HG02798 (cell line): ENCODE data around the gene CACNB4.
A peak's percentile ranks its signal among the peaks of the same experiment; 100 is the strongest.
"Not testable (repeated sequence)": the region's sequence is repeated elsewhere in the genome, so short reads cannot be mapped to it uniquely, and the experiment has no call there.

Experiments
- ATAC-seq: cut with Tn5 transposase; IDR thresholded peaks from one replicate; pipeline ENCODE4 v1.9.1; 2021; ENCODE audit warnings: mild to moderate bottlenecking; ENCODE audit not compliant: unreplicated experiment, poor library complexity

CACNB4 gene

GRCh38 chr2:152090726-152091125 lies 8.1 kb downstream of the CACNB4 start:
- not testable (repeated sequence) for ATAC-seq

- no peak for ATAC-seq
Observed at GRCh38 chr2:152089238-152089637, 9.6 kb downstream of the CACNB4 start.

DNA sequence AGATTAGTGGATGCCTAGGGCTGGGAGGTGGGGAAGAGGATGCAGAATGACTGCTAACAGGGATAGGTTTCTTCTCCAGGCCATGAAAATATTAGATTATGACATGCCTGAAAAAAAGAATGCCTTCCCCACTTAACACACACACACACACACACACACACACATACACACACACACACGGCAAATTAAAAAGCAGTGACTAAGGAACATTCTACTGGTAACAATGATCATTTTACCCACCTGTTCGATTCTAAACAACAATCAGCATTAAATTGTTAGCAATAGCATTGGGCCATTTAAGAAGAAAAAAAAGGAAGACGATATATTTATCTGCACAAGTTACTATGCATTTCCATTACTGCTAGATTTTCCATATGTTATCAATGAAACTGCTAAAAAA lies 10.8 kb downstream of the CACNB4 start:
- ATAC-seq, result no peak

DNA sequence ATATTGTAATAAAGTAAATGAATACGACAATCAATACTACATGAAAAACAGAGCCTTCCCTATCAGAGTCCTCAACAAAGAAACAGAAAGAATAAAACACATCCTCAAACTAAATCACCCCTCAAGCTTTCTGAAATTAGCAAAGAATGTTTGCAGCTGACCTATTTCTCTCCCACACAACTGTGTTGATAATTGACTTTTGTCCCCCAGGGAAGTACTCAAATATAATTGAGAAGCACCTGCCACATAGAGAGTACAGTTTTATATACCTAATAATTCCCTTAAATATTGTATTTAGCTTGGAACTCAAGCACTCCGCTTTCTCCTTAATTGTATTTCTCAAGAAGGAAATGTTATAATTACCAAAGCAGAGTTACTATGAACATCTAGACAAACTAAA lies 12.6 kb downstream of the CACNB4 start:
- ATAC-seq, result no peak

GRCh38 chr2:152084076-152084475 lies 14.8 kb downstream of the CACNB4 start:
- no peak for ATAC-seq

DNA sequence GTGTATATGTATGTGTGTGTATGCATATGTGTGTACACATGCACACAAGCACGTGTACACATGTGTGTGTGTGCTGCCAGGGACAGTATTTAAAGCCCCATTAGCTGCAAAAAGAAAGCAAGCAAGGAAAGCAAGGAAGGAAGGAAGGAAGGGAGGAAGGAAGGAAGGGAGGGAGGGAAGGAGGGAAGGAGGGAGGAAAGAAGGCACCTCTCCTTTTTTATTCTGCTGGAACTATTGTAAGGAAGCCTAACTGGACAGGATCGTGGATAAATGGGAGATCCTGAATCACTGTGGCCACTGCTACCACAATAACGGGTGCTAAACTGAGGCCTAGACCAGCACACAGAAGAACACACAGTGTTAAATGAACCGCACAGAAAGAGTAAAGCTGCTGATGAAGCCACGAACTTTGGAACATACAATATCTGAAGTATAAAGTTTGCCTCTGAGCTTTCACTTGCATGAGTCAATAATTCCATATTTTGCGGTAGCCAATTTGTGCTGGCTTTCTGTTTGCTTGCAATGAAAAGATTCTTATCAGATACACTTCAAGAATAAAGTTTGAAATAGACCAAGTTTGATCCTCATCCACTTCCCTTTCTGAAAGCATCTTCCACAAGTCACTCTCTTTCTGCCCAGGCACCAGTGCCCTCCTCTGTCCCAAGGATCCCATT lies 15.5 kb downstream of the CACNB4 start:
- ATAC-seq, result no peak

DNA sequence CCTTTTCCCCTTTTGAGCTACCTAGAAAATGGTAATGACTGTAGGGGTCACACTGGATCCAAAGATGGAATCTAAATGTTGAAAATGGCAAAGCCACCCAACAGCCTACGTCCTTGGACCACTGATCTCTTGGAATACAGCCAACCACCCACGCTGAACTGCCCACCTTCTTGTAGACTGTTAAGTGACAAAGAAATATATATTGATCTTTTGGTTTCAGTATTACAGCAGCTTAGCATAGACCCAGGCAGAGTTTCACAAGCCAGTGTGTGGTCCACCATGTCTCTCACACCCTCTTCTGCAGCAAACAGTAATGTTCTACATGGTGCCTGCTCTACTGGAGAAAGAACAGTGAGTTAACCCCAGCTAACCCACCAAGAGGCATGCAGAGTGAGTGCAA lies 20.2 kb downstream of the CACNB4 start:
- ATAC-seq, result peak; percentile 87

- ATAC-seq, result no peak
Observed at GRCh38 chr2:152078023-152078422, 20.8 kb downstream of the CACNB4 start.

DNA sequence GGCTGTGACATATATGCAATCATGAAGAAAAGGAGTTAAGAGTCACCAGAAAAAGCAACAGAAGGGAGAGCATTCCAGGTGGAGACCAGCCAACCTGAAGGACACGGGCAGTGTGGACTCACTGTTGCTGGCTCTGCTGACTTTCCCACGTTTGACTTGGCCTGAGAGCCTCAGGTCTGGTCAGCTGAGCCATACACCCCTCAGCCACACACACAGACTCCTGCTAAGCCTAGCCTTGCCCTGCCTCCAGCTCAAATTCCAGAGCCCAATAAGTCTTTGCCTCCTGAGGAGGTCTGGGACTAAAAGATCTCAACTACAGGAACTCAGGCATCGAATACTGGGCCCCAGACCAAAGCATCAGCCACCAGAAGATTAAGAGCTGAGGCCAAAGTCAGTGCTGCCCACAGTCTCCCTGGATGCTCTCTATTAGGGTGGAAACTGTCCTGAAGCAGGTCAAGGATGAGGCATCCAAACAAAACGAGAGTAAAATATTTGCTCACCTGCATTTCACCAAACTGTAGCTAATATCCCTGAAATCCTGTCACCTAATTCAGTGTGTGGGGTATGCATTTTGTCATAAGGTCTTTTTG lies 23.3 kb downstream of the CACNB4 start:
- no peak for ATAC-seq

- no peak for ATAC-seq
Observed at GRCh38 chr2:152072011-152072410, 26.8 kb downstream of the CACNB4 start.

GRCh38 chr2:152071518-152071917 lies 27.3 kb downstream of the CACNB4 start:
- no peak for ATAC-seq

GRCh38 chr2:152071092-152071491 lies 27.8 kb downstream of the CACNB4 start:
- ATAC-seq, result peak; percentile 59

- ATAC-seq, result no peak
Observed at GRCh38 chr2:152068226-152068625, 30.6 kb downstream of the CACNB4 start.

DNA sequence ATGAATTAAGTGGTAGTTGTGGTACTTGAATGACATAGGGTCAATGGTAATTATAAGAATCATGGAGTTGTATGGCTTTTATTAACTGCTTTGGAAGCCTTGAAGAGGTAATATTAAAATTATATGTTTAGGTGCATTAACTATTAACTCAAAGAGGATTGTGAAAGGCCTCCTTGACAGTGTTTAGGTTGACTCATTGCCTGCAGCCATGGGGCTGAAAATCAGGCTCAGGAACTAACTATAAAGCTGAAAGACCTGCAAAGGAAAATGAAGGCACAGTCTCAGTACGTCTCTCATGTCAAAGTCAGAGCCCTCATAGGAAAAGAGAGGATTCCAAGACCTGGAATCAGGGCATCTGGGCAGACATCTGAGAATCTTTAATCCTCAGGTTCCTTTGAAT lies 31.0 kb downstream of the CACNB4 start:
- ATAC-seq, result no peak

DNA sequence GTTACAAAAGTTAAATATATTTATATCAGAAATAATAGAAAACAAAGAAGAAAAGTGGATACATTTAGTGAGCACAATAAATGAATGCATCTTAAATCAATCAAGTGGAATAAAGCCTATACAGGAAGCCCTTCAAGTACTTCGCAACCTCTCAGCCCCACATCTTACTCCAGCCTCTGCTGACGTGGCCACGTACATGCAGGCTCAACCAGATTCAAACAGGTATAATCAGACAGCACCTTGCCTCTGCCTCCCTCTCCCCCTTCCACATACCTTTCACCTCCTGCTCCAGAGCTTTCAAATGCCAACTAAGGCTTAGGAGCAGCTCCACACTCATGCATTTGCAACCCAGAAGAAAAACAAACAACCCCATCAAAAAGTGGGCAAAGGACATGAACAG lies 32.9 kb downstream of the CACNB4 start:
- no peak for ATAC-seq

- ATAC-seq, result no peak
Observed at GRCh38 chr2:152064001-152064400, 34.8 kb downstream of the CACNB4 start.

- ATAC-seq, result no peak
Observed at GRCh38 chr2:152063325-152063924, 35.4 kb downstream of the CACNB4 start.

GRCh38 chr2:152062125-152063091 lies 36.4 kb downstream of the CACNB4 start:
- peak; percentile 84 for ATAC-seq

DNA sequence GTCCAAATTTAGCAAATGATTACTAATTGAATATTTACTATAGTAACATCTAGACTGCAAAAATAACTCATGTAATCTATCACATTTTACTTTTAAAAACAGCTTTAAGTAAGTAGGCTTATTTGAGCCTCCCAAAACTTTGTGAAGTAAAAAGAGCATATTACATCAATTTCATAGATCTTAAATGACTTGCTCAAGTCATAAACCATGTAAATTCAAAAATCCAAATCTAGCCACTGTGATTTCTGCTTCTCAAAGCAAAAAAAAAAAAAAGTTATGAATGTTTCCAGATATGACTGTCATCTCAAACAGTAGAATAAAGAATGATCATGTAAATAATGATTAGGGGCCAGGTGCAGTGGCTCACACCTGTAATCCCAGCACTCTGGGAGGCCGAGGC lies 37.5 kb downstream of the CACNB4 start:
- ATAC-seq, result no peak

DNA sequence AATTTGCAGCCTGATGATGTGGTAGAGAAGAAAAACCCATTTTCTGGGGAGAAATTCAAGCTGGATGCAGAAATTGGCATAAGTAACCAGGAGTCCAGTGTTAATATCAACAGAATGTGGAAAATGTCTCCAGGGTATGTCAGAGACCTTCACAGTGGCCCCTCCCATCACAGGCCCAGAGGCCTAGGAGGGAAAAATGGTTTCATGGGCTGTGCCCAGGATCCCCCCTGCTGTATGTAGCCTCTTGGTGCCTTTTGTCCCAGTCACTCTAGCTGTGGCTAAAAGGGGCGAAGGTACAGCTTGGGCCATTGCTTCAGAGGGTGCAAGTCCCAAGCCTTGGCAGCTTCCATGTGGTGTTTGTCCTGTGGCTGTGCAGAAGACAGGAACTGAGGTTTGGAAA lies 40.2 kb downstream of the CACNB4 start:
- ATAC-seq, result no peak

- ATAC-seq, result no peak
Observed at GRCh38 chr2:152056418-152056817, 42.4 kb downstream of the CACNB4 start.
